NK-92 (cell line): ENCODE data around the gene SSR3.

ENCODE experiments used
- DNase-seq: peaks from one replicate; lab custom pipeline; 2025; ENCODE audit not compliant: unreplicated experiment; lab: John Stamatoyannopoulos, UW

SSR3 gene

GRCh38 chr3:156495816-156496215, 59.1 kb downstream of the SSR3 start:
- no peak for DNase-seq

- no peak for DNase-seq
Observed at GRCh38 chr3:156493887-156494286, 61.0 kb downstream of the SSR3 start.

- DNase-seq: no peak
Observed at GRCh38 chr3:156492801-156493261, 62.1 kb downstream of the SSR3 start.

- DNase-seq: no peak
Observed at GRCh38 chr3:156491192-156491591, 63.7 kb downstream of the SSR3 start.
